Keratinocyte (primary cell): Measurements from ENCODE around the gene DNAH10. TPM values are rescaled to one million over a fixed set of nuclear protein-coding genes. Genes with fewer than 3 reads are reported as not detected.

ENCODE experiments used
- DNase-seq: peaks from one replicate; pipeline ENCODE4 v3.0.0-alpha.2; 2011; ENCODE audit warnings: low read depth, missing footprints, low spot score
- FAIRE-seq: peaks from 2 replicates; lab custom pipeline; 2011; peaks lifted over from hg19 to GRCh38; lab: Jason Lieb, UNC
- H2AFZ ChIP-seq: 2 replicates; pipeline ENCODE4 v1.6.0; 2012; ENCODE audit warnings: low read length, control low read depth, inconsistent platforms; ENCODE audit not compliant: control insufficient read depth
- H3K27ac ChIP-seq: 2 replicates; pipeline ENCODE4 v1.5.1; 2011; ENCODE audit warnings: low read length; ENCODE audit not compliant: control insufficient read depth, insufficient read depth
- H3K27me3 ChIP-seq: 3 replicates; pipeline ENCODE4 v1.6.0; 2011; ENCODE audit warnings: low read length; ENCODE audit not compliant: control insufficient read depth, insufficient read depth; ENCODE audit errors: extremely low read depth
- H3K36me3 ChIP-seq, 2 experiments: 2 replicates in 1 of 2; 3 replicates in 1 of 2; pipeline ENCODE4 v1.5.1; 2011; ENCODE audit warnings: low read length in 2 of 2, mild to moderate bottlenecking in 1 of 2; ENCODE audit not compliant: control insufficient read depth in 2 of 2, insufficient read depth in 2 of 2; ENCODE audit errors: extremely low read depth in 1 of 2
- H3K4me1 ChIP-seq: 3 replicates; pipeline ENCODE4 v1.5.1; 2011; ENCODE audit warnings: low read length; ENCODE audit not compliant: control insufficient read depth, insufficient read depth; ENCODE audit errors: extremely low read depth
- H3K4me2 ChIP-seq: 3 replicates; pipeline ENCODE4 v1.6.0; 2011; ENCODE audit warnings: low read depth, low read length; ENCODE audit not compliant: control insufficient read depth, insufficient read depth; ENCODE audit errors: extremely low read depth
- H3K4me3 ChIP-seq, 3 experiments: fragments of 200-600 bp in 1 of 3; sonication (generic) in 1 of 3; 2 replicates in 2 of 3; 3 replicates in 1 of 3; pipeline ENCODE4 v1.5.1; 2011 to 2016; ENCODE audit warnings: low read length in 3 of 3, mild to moderate bottlenecking in 3 of 3, control low read depth in 2 of 3, inconsistent platforms in 1 of 3, low read depth in 1 of 3, mixed read lengths in 1 of 3, mixed run types in 1 of 3, moderate library complexity in 1 of 3; ENCODE audit not compliant: control insufficient read depth in 2 of 3, insufficient read depth in 2 of 3; ENCODE audit errors: extremely low read depth in 1 of 3
- H3K79me2 ChIP-seq: 2 replicates; pipeline ENCODE4 v1.6.0; 2012; ENCODE audit warnings: low read length; ENCODE audit not compliant: control insufficient read depth, insufficient read depth
- H3K9ac ChIP-seq: 3 replicates; pipeline ENCODE4 v1.6.0; 2011; ENCODE audit warnings: low read length; ENCODE audit not compliant: control insufficient read depth, insufficient read depth; ENCODE audit errors: extremely low read depth
- H3K9me1 ChIP-seq: 3 replicates; pipeline ENCODE4 v1.6.0; 2011; ENCODE audit warnings: low read length; ENCODE audit not compliant: control insufficient read depth, insufficient read depth; ENCODE audit errors: extremely low read depth
- H3K9me3 ChIP-seq: 2 replicates; pipeline ENCODE4 v1.5.1; 2012; ENCODE audit warnings: low read depth, low read length; ENCODE audit not compliant: control insufficient read depth
- H4K20me1 ChIP-seq: 3 replicates; pipeline ENCODE4 v1.6.0; 2011; ENCODE audit warnings: low read length; ENCODE audit not compliant: control insufficient read depth, insufficient read depth; ENCODE audit errors: extremely low read depth
- EZH2 ChIP-seq: IDR thresholded peaks from one replicate; pipeline ENCODE4 v1.6.1; 2012; ENCODE audit warnings: inconsistent platforms, mild to moderate bottlenecking, low read length, moderate library complexity
- dilution Hi-C: fragments of 300-500 bp; cut with MboI; formaldehyde crosslinking; loops from one replicate; pipeline ENCODE4 v1.7.0; 2020; ENCODE audit warnings: low sequenced_read_pairs; ENCODE audit not compliant: extremely low pct_ligation_motif_present
- polyA plus RNA-seq, 5 experiments: library from polyadenylated mRNA; depleted of rRNA in 3 of 5; stranded (reverse) in 3 of 5; stranded (forward) in 1 of 5; unstranded in 1 of 5; fragments of >200 nt; gene quantifications; 1 replicate in 1 of 5; 2 replicates in 3 of 5; 3 replicates in 1 of 5; pipeline versions ENCODE4 v1.2.1 to v1.2.3, GENCODE V29; 2011 to 2012; ENCODE audit warnings: missing spikeins in 2 of 5, low read depth in 1 of 5, low replicate concordance in 1 of 5
- TF ChIP-seq, protein P1 (sequence below), 3 experiments: IDR thresholded peaks in 1 of 3; conservative IDR thresholded peaks in 1 of 3; optimal IDR thresholded peaks in 1 of 3; 2 replicates in 2 of 3; 3 replicates in 1 of 3; pipeline versions ENCODE3 to v1.5.1; 2011; ENCODE audit warnings: low read length in 3 of 3, mild to moderate bottlenecking in 3 of 3, moderate library complexity in 2 of 3, control low read depth in 1 of 3, inconsistent platforms in 1 of 3; ENCODE audit not compliant: insufficient read depth in 2 of 3; ENCODE audit errors: extremely low read depth in 1 of 3

Gene DNAH10
- polyA plus RNA-seq, 1 donor (not counting 4 experiments of a cell fraction or from before 2014, with no cell fraction given) = 0.08 TPM

DNA sequence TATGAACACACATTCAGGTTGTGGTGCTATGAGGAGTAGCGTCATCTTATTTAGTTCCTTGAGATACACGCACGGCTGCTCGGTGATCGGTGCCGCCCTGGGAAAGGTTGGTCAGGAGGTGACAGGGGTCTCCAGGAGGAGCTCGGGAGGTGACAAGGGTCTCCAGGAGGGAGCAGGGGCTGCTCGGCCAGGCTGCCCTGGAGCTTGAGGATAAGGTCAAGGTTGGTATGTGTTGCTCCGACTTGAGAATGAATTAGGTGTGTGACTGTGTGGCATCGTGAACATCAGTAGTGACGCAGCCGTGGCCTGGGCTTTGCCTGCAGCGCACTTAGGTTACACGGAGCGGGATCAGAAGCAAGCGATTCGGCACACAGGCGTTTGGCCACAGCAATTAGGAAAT is 174.4 kb downstream of the DNAH10 start:
- H4K20me1 ChIP-seq = no peaks in the 10 kb centered on the region
- dilution Hi-C loops = no loop called here
- H3K27me3 ChIP-seq = peaks cover 6% of the 10 kb centered on the region
- H3K9me3 ChIP-seq = no peaks in the 10 kb centered on the region
- no peaks in the 10 kb centered on the region for H3K9me1 ChIP-seq
- H3K27ac ChIP-seq = no peak overlapping the region
- no peak overlapping the region for H3K4me2 ChIP-seq
- H2AFZ ChIP-seq = no peak overlapping the region
- FAIRE-seq = no peak
- TF ChIP-seq EZH2 = no peak
- TF ChIP-seq, protein P1, sequence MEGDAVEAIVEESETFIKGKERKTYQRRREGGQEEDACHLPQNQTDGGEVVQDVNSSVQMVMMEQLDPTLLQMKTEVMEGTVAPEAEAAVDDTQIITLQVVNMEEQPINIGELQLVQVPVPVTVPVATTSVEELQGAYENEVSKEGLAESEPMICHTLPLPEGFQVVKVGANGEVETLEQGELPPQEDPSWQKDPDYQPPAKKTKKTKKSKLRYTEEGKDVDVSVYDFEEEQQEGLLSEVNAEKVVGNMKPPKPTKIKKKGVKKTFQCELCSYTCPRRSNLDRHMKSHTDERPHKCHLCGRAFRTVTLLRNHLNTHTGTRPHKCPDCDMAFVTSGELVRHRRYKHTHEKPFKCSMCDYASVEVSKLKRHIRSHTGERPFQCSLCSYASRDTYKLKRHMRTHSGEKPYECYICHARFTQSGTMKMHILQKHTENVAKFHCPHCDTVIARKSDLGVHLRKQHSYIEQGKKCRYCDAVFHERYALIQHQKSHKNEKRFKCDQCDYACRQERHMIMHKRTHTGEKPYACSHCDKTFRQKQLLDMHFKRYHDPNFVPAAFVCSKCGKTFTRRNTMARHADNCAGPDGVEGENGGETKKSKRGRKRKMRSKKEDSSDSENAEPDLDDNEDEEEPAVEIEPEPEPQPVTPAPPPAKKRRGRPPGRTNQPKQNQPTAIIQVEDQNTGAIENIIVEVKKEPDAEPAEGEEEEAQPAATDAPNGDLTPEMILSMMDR (optimal IDR thresholded peaks at IDR 0.05 in 1 of 3, IDR thresholded peaks at IDR 0.05 in 1 of 3, conservative IDR thresholded peaks at IDR 0.05 in 1 of 3; ENCODE audit: extremely low read depth in 1 of 3, insufficient read depth in 2 of 3, low read length in 3 of 3) = no peak
- no peak overlapping the region for H3K4me3 ChIP-seq
- no peak overlapping the region for H3K9ac ChIP-seq
- no peak for DNase-seq
- H3K4me1 ChIP-seq = no peaks in the 10 kb centered on the region
- peaks cover 0 to 4% of the 10 kb centered on the region in 2 experiments for H3K36me3 ChIP-seq
- no peaks in the 10 kb centered on the region for H3K79me2 ChIP-seq

DNA sequence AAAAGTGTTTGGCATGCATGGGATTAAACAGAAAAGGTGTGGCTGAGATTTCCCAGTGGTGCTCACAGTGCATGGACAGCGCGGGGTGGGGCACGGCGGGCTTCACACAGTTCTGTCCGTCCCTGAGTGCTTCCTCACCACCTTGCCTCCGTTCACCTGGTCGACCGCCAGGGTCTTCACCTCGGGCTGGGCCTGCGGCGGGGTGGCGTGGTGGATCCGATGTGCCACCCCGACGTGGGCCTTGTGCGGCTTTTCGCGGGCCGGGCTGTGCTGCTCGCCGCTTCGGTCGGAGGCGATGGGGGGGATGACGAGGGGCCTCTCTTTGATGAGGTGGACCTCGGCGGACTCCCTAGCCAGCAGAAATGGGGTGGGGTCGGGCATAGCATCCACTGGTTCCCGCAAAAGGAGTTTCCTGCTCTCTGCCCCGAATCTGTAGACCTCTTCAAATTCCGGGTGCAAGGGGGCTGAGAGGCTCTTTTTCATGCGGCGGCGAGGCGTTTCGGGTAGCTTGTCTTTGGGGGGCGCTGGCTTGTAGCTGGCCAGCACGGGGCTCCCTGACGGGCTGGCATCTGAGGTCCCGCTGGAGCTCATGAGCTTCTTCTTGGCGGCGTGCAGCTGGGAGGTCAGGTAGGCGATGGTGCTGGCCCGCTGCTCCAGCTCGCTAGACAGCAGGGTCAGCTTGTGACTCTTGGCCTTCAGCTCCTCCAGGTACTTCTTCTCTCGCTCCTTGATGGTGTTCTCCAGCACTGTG is 175.0 kb downstream of the DNAH10 start:
- peaks cover 6% of the 10 kb centered on the region for H3K27me3 ChIP-seq
- DNase-seq (no peak), FAIRE-seq (no peak)
- TF ChIP-seq, protein P1 (optimal IDR thresholded peaks at IDR 0.05 in 1 of 3, IDR thresholded peaks at IDR 0.05 in 1 of 3, conservative IDR thresholded peaks at IDR 0.05 in 1 of 3; ENCODE audit: extremely low read depth in 1 of 3, insufficient read depth in 2 of 3, low read length in 3 of 3) = no peak
- no peak for TF ChIP-seq EZH2
- H3K9ac ChIP-seq = no peak overlapping the region
- H3K79me2 ChIP-seq = no peaks in the 10 kb centered on the region
- no peak overlapping the region for H2AFZ ChIP-seq
- no peaks in the 10 kb centered on the region for H3K9me1 ChIP-seq
- H3K4me1 ChIP-seq = no peaks in the 10 kb centered on the region
- peaks cover 0 to 11% of the 10 kb centered on the region in 2 experiments for H3K36me3 ChIP-seq
- no peak overlapping the region for H3K4me2 ChIP-seq
- no peak overlapping the region for H3K4me3 ChIP-seq
- dilution Hi-C loops = no loop called here
- H3K27ac ChIP-seq = no peak overlapping the region
- H4K20me1 ChIP-seq = no peaks in the 10 kb centered on the region
- H3K9me3 ChIP-seq = no peaks in the 10 kb centered on the region
